NB4 (cell line): Measurements from ENCODE around the gene PXT1.
A peak's percentile ranks its signal among the peaks of the same experiment; 100 is the strongest.
"Not testable (repeated sequence)": the region's sequence is repeated elsewhere in the genome, so short reads cannot be mapped to it uniquely, and the experiment has no call there.

Source experiments
- DNase-seq: peaks from one replicate; pipeline ENCODE4 v3.0.0; 2010; ENCODE audit warnings: low read depth
- H3K4me3 ChIP-seq: one replicate; pipeline ENCODE4 v1.5.1; 2011; ENCODE audit warnings: mild to moderate bottlenecking, low read depth, low read length, moderate library complexity
- MYC ChIP-seq: IDR thresholded peaks from 2 replicates; pipeline ENCODE4 v1.6.1; 2011; ENCODE audit warnings: low read depth, low read length
- POLR2A ChIP-seq: IDR thresholded peaks from 2 replicates; pipeline ENCODE4 v1.6.1; 2011; ENCODE audit warnings: mild to moderate bottlenecking; ENCODE audit not compliant: insufficient read length; ENCODE audit errors: extremely low read depth
- TF ChIP-seq, protein P1 (sequence below): IDR thresholded peaks from one replicate; pipeline ENCODE4 v1.5.1; 2012; ENCODE audit warnings: low read depth, low read length
- TF ChIP-seq, protein P2 (sequence below): IDR thresholded peaks from 2 replicates; pipeline ENCODE4 v1.6.1; 2011; ENCODE audit warnings: low read depth, low read length

PXT1 gene

DNA sequence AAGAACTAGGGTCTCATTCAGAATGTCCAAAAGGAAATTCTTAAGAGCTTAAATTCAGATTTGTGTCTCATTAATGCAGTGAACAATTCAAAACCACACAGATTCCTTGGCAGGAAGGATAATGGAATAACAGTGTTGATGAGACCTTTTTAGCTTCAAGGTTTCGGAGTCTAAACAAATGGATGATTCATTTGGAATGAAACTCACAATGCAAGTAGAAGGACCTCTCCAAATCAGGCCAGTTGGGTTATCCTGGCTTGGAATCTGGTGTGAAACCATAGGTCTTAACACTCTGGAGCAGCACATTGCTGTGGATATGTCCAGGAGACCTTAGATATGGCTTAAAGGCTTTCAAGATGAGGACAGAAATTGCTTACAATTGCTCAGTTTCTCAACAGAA is 45.0 kb upstream of the PXT1 start:
- TF ChIP-seq, protein P1, sequence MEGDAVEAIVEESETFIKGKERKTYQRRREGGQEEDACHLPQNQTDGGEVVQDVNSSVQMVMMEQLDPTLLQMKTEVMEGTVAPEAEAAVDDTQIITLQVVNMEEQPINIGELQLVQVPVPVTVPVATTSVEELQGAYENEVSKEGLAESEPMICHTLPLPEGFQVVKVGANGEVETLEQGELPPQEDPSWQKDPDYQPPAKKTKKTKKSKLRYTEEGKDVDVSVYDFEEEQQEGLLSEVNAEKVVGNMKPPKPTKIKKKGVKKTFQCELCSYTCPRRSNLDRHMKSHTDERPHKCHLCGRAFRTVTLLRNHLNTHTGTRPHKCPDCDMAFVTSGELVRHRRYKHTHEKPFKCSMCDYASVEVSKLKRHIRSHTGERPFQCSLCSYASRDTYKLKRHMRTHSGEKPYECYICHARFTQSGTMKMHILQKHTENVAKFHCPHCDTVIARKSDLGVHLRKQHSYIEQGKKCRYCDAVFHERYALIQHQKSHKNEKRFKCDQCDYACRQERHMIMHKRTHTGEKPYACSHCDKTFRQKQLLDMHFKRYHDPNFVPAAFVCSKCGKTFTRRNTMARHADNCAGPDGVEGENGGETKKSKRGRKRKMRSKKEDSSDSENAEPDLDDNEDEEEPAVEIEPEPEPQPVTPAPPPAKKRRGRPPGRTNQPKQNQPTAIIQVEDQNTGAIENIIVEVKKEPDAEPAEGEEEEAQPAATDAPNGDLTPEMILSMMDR = no peak
- TF ChIP-seq, protein P2, sequence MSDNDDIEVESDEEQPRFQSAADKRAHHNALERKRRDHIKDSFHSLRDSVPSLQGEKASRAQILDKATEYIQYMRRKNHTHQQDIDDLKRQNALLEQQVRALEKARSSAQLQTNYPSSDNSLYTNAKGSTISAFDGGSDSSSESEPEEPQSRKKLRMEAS = no peak
- TF ChIP-seq POLR2A (no peak), MYC (no peak)
- DNase-seq = no peak

DNA sequence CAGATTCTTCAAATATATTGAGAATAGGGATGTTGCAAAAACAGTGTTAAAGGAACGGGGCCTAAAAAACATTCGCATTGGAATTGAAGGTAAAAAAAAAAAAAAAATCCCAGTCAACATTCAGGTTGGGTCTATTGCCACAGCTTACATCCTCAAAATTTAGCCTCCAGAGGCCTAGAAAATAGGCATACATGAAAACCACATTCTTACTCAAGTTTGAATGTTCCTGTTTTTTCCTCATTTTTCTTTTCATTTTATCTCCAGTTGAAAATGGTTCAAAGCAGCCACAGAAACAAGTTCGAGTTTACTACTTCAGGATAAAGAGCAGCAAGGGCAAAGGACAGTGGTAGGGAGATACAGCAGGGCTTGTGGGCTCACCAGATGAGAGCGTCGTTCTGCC is 42.1 kb upstream of the PXT1 start:
- no peak overlapping the region for H3K4me3 ChIP-seq
- TF ChIP-seq, protein P1 = no peak
- no peak for TF ChIP-seq MYC
- TF ChIP-seq POLR2A = no peak
- TF ChIP-seq, protein P2 = no peak
- peak; percentile 64 for DNase-seq

More for the DNA sequence above, 45.0 kb upstream of the PXT1 start:
- no peak overlapping the region for H3K4me3 ChIP-seq

DNA sequence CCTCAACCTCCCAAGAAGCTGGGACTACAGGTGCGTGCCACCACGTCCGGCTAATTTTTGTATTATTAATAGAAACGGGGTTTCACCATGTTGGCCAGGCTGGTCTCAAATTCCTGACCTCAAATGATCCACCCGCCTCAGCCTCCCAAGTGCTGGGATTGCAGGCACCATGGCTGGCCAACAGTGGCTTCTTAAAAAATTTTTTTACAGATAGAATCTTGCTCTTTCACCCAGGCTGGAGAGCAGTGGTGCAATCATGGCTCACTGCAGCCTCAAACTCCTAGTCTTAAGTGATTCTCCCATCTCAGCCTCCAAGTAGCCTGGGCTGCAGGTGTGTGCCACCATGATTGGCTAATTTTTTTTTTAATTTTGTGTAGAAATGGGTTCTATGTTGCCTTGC is 40.7 kb upstream of the PXT1 start:
- not testable (repeated sequence) for DNase-seq, H3K4me3 ChIP-seq

DNA sequence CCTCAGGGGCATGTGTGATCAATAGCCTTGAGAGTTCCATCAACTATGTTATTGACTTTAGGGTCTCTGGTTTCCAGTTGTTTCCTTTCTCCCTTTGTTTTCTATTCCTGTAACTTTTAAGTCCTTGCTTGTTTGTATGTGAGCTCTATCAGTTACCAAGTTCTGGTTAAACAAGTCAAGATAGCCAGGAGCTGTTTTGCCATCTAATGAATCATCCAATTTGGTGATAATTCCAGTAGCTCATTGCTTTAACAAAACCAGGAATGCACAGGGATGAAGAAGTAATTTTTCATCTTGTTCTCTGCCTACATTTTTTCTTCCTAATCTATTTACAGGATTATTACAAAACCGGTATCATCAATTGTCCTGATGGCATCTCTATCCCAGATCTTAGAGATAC is 36.6 kb upstream of the PXT1 start:
- DNase-seq = no peak
- TF ChIP-seq, protein P2 = no peak
- TF ChIP-seq POLR2A (no peak), MYC (no peak)
- H3K4me3 ChIP-seq = no peak overlapping the region

DNA sequence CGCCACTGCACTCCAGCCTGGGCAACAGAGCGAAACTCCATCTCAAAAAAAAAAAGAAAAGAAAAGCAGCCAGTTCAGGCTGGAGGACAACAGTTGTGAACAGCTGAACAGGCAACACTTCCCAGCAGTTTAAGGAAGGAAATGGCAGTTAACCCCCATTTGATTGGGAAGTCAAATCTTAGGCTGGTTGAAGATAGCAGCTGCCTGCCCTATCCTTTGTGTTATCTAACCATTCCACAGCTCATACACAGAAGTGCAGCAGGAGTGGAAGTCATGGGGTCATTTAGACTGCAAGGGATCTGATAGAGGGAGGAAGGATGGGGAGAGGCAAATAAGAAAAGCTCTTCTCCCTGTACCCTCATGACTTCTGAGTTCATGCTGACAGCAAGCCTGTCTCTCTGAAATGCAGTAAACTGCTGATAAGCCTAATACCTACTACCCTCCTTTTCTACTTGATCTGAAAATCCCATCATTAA is 35.4 kb upstream of the PXT1 start:
- TF ChIP-seq, protein P1 = no peak
- TF ChIP-seq, protein P2 = no peak
- TF ChIP-seq POLR2A (no peak), MYC (no peak)
- no peak overlapping the region for H3K4me3 ChIP-seq
- DNase-seq = peak; percentile 42

DNA sequence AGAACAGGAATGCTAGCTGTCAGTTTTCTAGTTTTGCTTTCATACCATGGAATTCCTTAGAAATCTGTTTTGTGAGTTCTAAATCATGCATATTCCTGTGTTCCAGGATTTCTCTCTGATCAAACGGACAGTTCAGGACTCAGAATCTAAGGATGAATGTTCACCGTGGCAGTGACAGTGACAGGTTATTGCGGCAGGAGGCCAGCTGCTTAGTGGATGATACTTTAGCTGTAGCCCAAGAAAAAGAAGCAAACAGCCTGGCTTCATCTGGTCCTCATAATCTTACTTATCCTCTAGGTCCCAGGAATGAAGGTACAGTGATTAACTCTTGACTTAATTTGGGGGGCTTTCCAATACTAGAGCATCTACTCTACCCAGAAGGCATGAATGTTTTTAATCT is 27.3 kb upstream of the PXT1 start:
- DNase-seq = no peak
- TF ChIP-seq MYC = no peak
- no peak for TF ChIP-seq POLR2A
- TF ChIP-seq, protein P2 = no peak
- TF ChIP-seq, protein P1 = no peak
- H3K4me3 ChIP-seq = no peak overlapping the region

DNA sequence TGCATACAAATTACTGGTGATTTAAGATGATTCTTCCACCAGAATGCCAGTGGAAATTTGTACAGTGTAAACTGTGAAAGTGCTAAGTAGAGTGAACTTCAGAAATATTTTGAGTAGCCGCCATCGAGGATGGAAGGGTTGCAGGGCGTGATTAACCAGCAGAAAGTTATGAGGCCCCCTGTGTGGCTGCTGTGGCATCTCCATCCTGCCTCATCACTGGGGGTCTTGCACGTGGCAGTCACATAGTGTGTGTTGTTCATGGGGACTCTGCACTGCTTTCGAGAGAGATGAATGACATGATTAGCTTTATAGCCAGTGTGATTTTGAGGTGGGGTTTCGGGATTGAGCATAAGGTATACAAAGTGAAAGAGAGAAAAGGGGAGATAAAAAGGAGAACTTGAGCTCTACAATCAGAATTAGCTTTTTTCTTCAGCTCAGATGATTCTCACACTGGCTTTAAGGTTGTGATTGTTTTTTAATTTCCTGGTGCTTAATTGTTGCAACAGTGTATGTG is 26.6 kb upstream of the PXT1 start:
- no peak overlapping the region for H3K4me3 ChIP-seq
- TF ChIP-seq MYC (no peak), POLR2A (no peak)
- TF ChIP-seq, protein P1 = no peak
- TF ChIP-seq, protein P2 = no peak
- no peak for DNase-seq
